HG02610 (cell line): Measurements from ENCODE around the gene SLC38A10.

Experiments used
- ATAC-seq: cut with Tn5 transposase; IDR thresholded peaks from one replicate; pipeline ENCODE4 v1.9.1; 2021; ENCODE audit warnings: mild to moderate bottlenecking, moderate library complexity; ENCODE audit not compliant: unreplicated experiment

SLC38A10 gene

GRCh38 chr17:81258292-81258691 lies 36.8 kb downstream of the SLC38A10 start:
- ATAC-seq: no peak

GRCh38 chr17:81257533-81257932 lies 37.6 kb downstream of the SLC38A10 start:
- ATAC-seq: no peak

GRCh38 chr17:81256616-81257015 lies 38.5 kb downstream of the SLC38A10 start:
- no peak for ATAC-seq

- no peak for ATAC-seq
Measured at GRCh38 chr17:81254955-81255717, 40.0 kb downstream of the SLC38A10 start.

GRCh38 chr17:81253358-81254131 lies 41.6 kb downstream of the SLC38A10 start:
- ATAC-seq: no peak

GRCh38 chr17:81252987-81253329 lies 42.1 kb downstream of the SLC38A10 start:
- ATAC-seq: no peak

- ATAC-seq: no peak
Measured at GRCh38 chr17:81252326-81252986, 42.7 kb downstream of the SLC38A10 start.

GRCh38 chr17:81251709-81252301 lies 43.3 kb downstream of the SLC38A10 start:
- no peak for ATAC-seq

- ATAC-seq: no peak
Measured at GRCh38 chr17:81251094-81251708, 43.9 kb downstream of the SLC38A10 start.

- ATAC-seq: no peak
Measured at GRCh38 chr17:81250286-81251093, 44.6 kb downstream of the SLC38A10 start.

- no peak for ATAC-seq
Measured at GRCh38 chr17:81249223-81250040, 45.7 kb downstream of the SLC38A10 start.

- no peak for ATAC-seq
Measured at GRCh38 chr17:81248649-81249048, 46.5 kb downstream of the SLC38A10 start.

GRCh38 chr17:81247339-81247990 lies 47.6 kb downstream of the SLC38A10 start:
- ATAC-seq: no peak

- no peak for ATAC-seq
Measured at GRCh38 chr17:81246679-81247338, 48.3 kb downstream of the SLC38A10 start.

GRCh38 chr17:81246343-81246670 lies 48.8 kb downstream of the SLC38A10 start:
- no peak for ATAC-seq

GRCh38 chr17:81245665-81246342 lies 49.3 kb downstream of the SLC38A10 start:
- ATAC-seq: no peak

- ATAC-seq: peak; percentile 62
Measured at GRCh38 chr17:81245024-81245664, 50.0 kb downstream of the SLC38A10 start.
